HEK293 (cell line): Measurements from ENCODE around the gene PRDX3.

Source experiments
- KLF1 ChIP-seq: fragments of 450-650 bp; formaldehyde crosslinking; IDR thresholded peaks from 2 replicates; pipeline ENCODE4 v1.5.1; 2016; ENCODE audit warnings: missing biosample characterization, missing genetic modification characterization
- KLF9 ChIP-seq: fragments of 450-650 bp; formaldehyde crosslinking; IDR thresholded peaks from 2 replicates; pipeline ENCODE4 v1.5.1; 2016; ENCODE audit warnings: missing biosample characterization, missing genetic modification characterization, low read depth
- TCF7L2 ChIP-seq: IDR thresholded peaks from 2 replicates; pipeline ENCODE4 v1.6.1; 2011; ENCODE audit warnings: low read depth, mild to moderate bottlenecking, inconsistent platforms, low read length, moderate library complexity, borderline replicate concordance
- ZBTB1 ChIP-seq: fragments of 450-650 bp; formaldehyde crosslinking; IDR thresholded peaks from 2 replicates; pipeline ENCODE4 v1.5.1; 2016; ENCODE audit warnings: missing biosample characterization, missing genetic modification characterization
- ZNF174 ChIP-seq: fragments of 450-650 bp; formaldehyde crosslinking; IDR thresholded peaks from 2 replicates; pipeline ENCODE4 v1.5.0; 2017; ENCODE audit warnings: missing biosample characterization, mild to moderate bottlenecking, missing genetic modification characterization
- ZNF391 ChIP-seq: fragments of 450-650 bp; formaldehyde crosslinking; IDR thresholded peaks from 2 replicates; pipeline ENCODE4 v1.5.1; 2016; ENCODE audit warnings: low read depth, missing biosample characterization, missing genetic modification characterization, borderline replicate concordance
- ZNF416 ChIP-seq: fragments of 450-650 bp; formaldehyde crosslinking; IDR thresholded peaks from 2 replicates; pipeline ENCODE4 v1.5.1; 2016; ENCODE audit warnings: missing biosample characterization, missing genetic modification characterization
- ZNF530 ChIP-seq: fragments of 450-650 bp; formaldehyde crosslinking; IDR thresholded peaks from 2 replicates; pipeline ENCODE4 v1.5.1; 2016; ENCODE audit warnings: low read depth, missing biosample characterization, missing genetic modification characterization
- ZNF76 ChIP-seq: fragments of 450-650 bp; formaldehyde crosslinking; IDR thresholded peaks from 2 replicates; pipeline ENCODE4; 2016; ENCODE audit warnings: low read depth, missing biosample characterization, missing genetic modification characterization, borderline replicate concordance
- ZNF776 ChIP-seq: fragments of 450-650 bp; formaldehyde crosslinking; IDR thresholded peaks from 2 replicates; pipeline ENCODE4 v1.5.0; 2017; ENCODE audit warnings: missing biosample characterization, missing genetic modification characterization, borderline replicate concordance
- TF ChIP-seq, protein P1 (sequence below): fragments of 450-650 bp; formaldehyde crosslinking; IDR thresholded peaks from 2 replicates; pipeline ENCODE4 v1.5.1; 2016; ENCODE audit warnings: missing biosample characterization, missing genetic modification characterization
- TF ChIP-seq, protein P2 (sequence below): fragments of 450-650 bp; formaldehyde crosslinking; IDR thresholded peaks from 2 replicates; pipeline ENCODE4 v1.5.0; 2017; ENCODE audit warnings: missing biosample characterization, missing genetic modification characterization, borderline replicate concordance
- TF ChIP-seq, protein P3 (sequence below): fragments of 450-650 bp; formaldehyde crosslinking; IDR thresholded peaks from 2 replicates; pipeline ENCODE4 v1.5.1; 2016; ENCODE audit warnings: missing biosample characterization, missing genetic modification characterization

DNA sequence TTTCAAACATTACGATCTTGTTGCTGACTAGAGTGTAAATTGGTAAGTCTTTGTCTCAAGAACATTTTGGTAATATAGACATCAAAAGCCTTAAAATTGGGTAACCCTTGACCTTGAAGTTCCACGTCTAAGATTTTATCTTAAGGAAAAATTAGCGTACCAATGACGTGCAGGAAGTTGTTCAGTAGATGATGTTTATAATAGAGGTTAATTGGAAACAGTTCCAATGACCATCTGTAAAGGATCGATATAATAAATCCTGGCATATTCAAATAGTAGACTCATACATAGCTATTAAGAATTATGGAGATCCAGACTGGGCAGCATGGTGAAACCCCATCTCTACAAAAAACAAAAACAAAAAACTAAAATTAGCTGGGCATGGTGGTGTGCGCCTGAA is 49.2 kb upstream of the PRDX3 start:
- TF ChIP-seq, protein P1, sequence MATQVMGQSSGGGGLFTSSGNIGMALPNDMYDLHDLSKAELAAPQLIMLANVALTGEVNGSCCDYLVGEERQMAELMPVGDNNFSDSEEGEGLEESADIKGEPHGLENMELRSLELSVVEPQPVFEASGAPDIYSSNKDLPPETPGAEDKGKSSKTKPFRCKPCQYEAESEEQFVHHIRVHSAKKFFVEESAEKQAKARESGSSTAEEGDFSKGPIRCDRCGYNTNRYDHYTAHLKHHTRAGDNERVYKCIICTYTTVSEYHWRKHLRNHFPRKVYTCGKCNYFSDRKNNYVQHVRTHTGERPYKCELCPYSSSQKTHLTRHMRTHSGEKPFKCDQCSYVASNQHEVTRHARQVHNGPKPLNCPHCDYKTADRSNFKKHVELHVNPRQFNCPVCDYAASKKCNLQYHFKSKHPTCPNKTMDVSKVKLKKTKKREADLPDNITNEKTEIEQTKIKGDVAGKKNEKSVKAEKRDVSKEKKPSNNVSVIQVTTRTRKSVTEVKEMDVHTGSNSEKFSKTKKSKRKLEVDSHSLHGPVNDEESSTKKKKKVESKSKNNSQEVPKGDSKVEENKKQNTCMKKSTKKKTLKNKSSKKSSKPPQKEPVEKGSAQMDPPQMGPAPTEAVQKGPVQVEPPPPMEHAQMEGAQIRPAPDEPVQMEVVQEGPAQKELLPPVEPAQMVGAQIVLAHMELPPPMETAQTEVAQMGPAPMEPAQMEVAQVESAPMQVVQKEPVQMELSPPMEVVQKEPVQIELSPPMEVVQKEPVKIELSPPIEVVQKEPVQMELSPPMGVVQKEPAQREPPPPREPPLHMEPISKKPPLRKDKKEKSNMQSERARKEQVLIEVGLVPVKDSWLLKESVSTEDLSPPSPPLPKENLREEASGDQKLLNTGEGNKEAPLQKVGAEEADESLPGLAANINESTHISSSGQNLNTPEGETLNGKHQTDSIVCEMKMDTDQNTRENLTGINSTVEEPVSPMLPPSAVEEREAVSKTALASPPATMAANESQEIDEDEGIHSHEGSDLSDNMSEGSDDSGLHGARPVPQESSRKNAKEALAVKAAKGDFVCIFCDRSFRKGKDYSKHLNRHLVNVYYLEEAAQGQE (tag by site-specific recombination) = no peak
- TF ChIP-seq, protein P2, sequence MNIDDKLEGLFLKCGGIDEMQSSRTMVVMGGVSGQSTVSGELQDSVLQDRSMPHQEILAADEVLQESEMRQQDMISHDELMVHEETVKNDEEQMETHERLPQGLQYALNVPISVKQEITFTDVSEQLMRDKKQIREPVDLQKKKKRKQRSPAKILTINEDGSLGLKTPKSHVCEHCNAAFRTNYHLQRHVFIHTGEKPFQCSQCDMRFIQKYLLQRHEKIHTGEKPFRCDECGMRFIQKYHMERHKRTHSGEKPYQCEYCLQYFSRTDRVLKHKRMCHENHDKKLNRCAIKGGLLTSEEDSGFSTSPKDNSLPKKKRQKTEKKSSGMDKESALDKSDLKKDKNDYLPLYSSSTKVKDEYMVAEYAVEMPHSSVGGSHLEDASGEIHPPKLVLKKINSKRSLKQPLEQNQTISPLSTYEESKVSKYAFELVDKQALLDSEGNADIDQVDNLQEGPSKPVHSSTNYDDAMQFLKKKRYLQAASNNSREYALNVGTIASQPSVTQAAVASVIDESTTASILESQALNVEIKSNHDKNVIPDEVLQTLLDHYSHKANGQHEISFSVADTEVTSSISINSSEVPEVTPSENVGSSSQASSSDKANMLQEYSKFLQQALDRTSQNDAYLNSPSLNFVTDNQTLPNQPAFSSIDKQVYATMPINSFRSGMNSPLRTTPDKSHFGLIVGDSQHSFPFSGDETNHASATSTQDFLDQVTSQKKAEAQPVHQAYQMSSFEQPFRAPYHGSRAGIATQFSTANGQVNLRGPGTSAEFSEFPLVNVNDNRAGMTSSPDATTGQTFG = no peak
- no peak for TF ChIP-seq ZNF416 (tag by site-specific recombination)
- TF ChIP-seq, protein P3, sequence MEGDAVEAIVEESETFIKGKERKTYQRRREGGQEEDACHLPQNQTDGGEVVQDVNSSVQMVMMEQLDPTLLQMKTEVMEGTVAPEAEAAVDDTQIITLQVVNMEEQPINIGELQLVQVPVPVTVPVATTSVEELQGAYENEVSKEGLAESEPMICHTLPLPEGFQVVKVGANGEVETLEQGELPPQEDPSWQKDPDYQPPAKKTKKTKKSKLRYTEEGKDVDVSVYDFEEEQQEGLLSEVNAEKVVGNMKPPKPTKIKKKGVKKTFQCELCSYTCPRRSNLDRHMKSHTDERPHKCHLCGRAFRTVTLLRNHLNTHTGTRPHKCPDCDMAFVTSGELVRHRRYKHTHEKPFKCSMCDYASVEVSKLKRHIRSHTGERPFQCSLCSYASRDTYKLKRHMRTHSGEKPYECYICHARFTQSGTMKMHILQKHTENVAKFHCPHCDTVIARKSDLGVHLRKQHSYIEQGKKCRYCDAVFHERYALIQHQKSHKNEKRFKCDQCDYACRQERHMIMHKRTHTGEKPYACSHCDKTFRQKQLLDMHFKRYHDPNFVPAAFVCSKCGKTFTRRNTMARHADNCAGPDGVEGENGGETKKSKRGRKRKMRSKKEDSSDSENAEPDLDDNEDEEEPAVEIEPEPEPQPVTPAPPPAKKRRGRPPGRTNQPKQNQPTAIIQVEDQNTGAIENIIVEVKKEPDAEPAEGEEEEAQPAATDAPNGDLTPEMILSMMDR (tag by site-specific recombination) = no peak
- no peak for TF ChIP-seq ZBTB1 (tag by site-specific recombination)
- no peak for TF ChIP-seq KLF1 (tag by site-specific recombination)
- no peak for TF ChIP-seq ZNF391 (tag by site-specific recombination)
- no peak for TF ChIP-seq ZNF174
- no peak for TF ChIP-seq ZNF76 (tag by site-specific recombination)
- no peak for TF ChIP-seq ZNF776 (tag by site-specific recombination)
- TF ChIP-seq ZNF530 (tag by site-specific recombination) = no peak
- TF ChIP-seq TCF7L2 = no peak
- TF ChIP-seq KLF9 (tag by site-specific recombination) = no peak
